GM21526 (cell line): ENCODE measurements around the gene SSBP4.

Experiments
- ATAC-seq: cut with Tn5 transposase; IDR thresholded peaks from one replicate; pipeline ENCODE4 v1.9.1; 2021; ENCODE audit warnings: moderate library complexity; ENCODE audit not compliant: unreplicated experiment, low FRiP score

SSBP4 gene

DNA sequence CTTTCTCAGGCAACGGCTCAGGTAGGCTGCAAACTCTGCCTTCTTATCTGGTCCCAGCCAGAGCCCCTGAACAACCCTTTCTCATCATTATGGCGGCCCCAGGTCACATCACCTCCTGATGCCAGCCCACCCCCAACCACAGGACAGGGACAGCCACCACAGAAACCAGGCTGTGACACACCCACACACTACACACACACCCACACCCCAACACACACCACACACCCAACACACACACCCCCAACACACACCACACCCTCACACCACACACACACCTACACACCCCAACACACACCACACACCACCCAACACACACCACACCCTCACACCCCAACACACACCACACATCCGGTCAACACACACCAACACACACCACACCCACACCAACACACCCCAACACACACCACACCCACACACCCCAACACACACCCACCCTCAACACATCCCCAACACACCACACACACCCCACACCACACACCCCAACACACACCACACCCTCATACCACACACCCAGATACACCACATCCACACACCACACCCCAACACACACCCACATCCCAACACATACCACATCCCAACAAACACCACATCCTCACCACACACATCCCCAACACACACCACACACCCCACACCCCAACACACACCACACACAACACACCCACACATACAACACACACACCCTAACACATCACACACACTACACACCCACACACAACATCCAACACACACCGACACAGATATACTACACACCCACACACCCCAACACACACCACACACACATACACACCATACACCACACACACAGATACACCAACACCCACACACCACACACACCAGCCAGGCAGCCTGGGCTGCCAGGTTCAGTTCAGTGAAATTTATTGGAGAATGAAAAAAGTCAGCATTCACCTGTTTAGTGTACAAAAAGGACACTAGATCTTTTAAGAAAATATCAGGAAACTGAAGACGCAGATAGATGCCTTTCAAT is 22.9 kb downstream of the SSBP4 start:
- ATAC-seq, result no peak

DNA sequence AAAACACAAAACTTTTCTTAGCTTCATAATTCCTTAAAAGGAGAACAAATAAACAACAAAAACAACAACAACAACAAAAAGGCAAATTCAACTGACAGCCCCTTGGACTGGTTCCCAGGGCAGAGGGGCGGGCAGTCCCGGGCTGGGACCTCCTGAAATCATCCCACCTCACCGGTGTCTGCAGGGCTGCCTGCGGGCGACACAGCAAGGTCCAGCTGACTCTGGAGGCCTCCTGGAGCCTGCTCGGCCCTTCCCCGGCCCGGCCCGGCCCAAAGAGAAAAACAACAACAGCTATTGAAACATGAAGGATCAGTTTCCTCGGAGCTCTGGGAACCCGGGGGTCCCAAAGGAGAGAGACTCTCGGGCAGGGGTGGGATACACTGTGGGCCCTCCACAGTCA is 23.7 kb downstream of the SSBP4 start:
- ATAC-seq, result no peak

DNA sequence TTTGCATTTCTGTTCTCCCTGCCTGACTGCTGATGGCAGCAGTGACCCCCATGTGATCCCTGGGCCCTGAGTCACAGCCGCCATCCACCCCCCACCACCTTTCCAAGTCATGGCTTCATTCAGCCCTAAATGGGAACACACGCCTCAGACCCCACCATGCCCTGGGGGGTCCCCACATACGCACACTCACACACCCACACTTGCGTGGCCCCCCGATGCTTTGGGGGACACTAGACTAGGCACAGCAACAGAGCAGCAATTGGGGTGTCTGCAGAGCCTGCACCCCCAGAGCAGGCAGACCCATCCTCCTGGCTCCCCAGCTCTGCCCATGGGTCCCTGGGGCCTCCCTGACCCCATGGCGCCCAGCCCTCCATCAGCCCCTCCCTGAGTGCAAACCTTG is 24.2 kb downstream of the SSBP4 start:
- no peak for ATAC-seq

DNA sequence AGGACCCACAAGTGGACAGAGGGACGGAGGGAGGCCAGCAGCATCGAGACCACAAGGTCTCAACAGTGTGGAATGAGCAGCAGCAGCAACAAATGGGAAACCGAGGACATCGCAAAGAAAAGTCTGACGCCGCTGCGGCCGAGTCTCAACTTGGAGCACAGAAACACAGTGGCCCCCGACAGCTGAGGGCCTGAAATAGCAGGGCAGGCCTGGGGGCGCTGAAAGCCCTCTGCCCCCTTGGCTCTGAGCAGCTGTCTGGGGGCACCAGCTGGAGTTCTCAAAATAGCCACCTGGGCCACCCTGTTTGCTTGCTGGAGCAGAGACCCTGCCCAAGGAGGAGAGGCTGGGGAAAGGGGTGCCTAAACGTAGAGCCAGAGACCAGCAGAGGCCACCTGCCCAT is 24.6 kb downstream of the SSBP4 start:
- ATAC-seq, result no peak

DNA sequence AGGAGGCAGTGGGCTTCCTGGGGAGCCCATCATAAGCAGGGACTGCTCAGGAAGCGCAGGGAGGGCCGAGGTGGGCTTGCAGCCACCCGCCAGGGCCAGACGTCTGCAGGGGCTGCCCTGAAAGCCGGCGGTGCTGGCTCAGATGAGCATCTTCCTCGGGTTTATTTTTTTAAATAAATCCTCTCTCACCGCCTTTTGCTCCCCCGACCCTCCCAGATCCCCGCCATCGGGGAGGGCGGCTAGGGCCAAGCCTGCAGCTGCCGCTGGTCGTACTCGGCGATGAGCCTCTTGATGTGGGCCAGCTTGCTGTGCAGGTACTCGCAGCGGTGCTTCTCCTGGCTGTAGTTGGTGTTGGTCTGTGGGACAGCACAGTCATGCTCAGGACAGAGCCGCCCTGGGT is 25.3 kb downstream of the SSBP4 start:
- no peak for ATAC-seq

DNA sequence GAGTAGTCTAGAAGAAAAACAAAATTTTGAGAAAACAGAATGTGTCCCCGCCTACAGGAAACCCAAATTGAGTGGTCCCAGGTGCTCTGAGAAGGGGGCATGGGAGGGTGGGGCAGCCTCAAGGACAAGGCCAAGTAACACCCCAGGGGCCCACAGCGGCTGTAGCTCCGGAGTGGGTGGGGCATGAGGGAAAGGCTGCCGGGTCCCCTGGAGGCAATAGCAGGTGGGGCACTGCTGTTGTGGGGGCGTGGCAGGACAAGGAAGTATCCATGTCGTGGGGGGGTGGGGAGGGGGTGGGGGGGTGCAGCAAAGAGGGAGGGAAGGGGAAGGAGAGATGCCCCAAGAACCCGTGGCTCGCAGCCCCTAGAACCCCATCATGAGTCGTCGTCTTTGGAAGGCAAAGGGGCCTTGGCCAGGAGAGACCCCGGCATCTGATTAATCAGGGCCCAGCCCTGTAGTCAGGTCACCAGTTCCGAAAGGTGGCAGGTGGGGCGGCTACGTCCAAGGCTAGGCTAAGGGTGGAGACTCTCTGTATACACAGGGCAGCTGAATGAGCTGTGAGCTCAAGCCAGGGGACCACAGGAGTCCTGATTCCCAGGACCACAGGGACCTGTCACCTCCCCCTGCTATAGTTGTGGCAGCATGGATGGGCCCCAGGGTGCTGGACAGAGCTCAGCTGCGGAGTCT is 26.2 kb downstream of the SSBP4 start:
- no peak for ATAC-seq

DNA sequence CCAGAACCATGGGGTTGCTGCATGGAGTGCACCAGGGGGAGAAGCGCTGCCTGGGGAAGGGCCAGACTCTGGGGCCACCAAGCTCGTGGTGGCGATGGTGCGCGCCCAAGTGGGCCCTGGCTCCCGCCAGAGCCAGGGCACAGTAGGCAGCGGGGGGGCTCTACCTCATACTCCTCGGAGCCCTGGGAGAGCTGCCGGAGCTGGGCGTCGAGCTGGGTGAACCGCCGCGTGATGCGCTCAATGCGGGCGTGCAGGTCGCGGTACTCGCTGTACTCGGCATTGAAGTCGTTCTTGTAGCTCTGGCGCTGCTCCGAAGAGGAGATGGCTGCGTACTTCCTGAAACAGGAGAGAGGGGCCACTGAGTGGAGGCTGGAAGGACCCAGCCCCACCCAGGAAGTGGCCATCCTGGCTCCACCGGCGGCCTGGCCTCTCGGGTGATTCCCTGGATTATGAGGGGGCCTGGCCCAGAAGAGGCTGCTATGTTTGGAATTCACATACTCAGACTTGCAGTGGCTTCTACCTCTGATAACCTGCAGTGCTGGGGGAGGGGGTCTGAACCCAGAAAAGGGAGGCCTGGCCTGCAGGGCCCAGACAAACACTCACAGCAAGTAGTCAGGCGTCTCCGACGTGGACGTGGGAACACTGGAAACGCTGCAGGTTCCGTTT is 27.1 kb downstream of the SSBP4 start:
- no peak for ATAC-seq

DNA sequence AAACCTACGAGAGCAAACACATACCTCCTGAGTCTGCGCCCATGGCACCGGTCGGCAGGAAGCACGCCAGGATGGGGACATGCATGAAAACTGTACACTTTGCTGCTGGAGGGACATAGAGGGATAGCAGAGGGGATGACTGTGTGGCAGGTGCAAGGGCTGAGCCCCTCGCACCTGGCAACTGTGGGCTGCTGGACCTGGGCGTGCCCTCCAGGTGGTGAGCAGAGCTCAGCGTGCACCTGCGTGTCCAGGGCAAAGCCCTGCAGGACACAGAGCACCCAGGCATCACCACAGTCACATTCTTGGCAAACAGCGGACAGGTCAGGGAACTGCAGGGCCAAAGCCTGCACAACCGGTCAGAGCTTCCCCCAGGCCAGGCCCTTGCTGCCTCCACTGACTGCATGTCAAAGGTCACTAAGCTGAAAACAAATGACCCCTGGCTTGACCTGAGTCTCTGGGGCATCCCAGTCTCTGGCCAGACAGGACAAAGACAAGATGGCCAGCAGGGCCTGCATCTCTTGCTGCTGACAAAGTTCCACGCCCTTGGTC is 27.7 kb downstream of the SSBP4 start:
- ATAC-seq, result no peak

DNA sequence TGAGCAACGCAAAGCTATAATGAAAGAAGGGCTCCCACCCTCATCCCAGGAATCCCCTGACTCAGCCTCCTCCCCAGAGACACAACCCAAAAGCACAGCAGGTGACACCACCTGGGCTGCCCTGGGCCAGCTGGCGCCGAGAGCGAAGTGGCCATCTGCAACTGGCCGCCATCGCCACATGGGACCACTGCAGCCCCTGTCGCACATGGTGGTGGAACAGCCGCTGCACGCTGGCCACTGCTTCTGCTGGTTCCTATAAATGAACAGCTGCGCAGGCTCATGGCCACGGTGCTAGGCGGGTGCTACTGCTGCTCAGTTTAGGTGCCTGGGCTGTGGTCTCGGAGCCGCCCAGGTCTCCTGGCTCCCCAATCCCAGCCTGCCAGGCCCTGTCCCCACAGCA is 30.4 kb downstream of the SSBP4 start:
- ATAC-seq, result no peak

DNA sequence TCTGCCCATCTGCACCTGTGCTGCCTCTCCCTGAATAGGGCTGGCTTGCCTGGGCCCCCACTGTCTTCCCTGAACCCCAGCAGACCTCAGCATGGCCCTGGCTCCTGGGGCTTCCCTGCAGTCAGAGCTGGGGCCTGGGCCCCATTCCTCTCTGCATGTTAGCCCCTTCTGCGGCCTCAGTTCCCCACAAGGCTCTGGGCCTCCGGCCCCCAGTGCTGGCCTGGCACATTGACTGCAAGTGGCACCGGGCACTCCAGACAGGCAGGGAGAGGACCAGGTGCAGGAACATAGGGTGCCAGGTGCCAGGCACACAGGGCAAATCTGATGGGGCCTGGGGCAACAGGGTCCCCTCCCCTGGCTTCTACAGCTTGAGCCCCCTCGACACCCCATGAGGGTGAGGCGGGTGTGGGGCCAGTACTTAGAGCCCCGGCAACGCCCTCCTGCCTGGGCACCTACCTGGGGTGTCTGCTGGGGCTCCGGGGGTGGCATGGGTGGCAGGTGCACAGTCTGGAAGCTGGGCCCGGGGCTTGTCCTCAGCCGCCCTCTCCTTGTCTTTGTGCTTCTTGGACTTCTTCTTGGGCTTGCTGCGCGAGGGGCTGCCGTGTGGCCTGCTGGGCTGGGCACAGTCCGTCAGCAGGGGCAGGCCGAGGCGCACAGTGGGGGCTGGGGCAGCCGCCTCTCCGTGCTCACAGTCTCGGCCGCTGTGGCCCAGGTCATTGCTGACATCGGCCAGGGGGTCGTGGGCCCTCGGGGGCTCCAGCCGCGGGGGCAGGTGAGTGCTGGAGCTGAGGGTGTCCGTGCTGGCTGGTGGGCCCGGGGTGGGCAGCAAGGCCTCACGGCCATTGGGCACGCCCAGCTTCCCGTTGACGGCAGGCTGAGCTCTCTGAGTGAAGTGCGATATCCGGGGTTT is 31.1 kb downstream of the SSBP4 start:
- ATAC-seq, result no peak

DNA sequence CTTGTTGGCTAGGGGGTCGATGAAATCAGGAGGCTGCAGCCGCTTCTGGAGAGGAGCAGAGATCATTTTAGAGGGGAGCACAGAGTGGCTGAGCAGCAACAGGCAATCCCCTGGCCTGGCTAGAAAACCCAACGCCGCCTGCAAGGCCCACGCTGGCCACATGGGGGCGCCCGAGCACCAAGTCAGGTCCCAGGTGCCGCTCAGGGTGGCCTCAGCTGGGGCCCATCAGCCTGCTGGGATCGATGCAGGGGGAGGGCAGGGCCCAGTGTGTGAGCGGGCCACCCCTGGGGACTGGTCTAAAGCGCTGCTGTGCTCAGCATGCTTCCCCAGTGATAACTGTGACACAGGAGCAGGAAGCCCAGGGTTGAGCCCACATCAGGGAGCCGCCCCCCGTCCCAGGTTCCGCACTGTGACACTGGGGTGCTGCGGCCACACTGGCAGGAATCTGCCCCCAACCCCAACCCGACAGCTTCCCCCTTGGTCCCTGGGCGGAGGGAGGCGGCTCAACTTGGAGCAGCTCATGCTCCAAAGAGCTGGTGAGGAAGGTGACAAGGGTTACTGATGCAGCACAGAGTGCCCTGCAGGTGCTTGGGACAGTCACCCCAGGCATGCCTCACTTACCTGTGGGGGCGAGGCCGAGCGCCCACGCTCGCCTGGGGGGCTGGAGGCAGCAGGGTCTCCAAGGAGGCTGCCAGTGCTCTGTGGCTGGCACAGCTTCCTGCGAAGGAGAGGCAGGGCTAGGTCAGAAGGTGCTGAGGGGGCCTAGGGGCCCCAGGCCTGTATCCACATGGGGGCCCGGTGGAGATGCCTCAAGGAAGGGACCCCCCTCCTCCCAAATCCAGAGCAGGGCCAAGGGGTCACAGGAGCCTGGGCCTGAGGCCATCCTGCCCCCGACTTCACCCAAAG is 32.0 kb downstream of the SSBP4 start:
- no peak for ATAC-seq

DNA sequence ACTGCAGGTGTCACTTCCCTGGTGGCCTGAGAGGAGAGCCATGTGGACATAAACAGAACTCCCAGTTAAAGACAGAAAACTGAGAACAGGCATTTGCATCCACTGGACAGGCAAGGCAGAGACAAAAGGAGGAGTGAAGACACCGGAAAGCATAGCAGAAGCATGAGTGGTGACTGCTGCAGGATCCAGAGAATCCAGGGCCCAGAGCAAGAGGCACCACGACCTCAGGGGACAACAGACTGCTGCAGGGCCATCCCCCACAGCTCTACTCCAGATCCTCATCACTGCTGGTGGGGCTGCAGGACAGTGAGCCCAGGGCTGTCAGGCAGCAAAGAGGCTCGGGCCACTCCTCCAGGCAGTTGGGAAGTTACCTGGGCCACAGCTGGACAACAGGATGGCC is 33.2 kb downstream of the SSBP4 start:
- ATAC-seq, result no peak

DNA sequence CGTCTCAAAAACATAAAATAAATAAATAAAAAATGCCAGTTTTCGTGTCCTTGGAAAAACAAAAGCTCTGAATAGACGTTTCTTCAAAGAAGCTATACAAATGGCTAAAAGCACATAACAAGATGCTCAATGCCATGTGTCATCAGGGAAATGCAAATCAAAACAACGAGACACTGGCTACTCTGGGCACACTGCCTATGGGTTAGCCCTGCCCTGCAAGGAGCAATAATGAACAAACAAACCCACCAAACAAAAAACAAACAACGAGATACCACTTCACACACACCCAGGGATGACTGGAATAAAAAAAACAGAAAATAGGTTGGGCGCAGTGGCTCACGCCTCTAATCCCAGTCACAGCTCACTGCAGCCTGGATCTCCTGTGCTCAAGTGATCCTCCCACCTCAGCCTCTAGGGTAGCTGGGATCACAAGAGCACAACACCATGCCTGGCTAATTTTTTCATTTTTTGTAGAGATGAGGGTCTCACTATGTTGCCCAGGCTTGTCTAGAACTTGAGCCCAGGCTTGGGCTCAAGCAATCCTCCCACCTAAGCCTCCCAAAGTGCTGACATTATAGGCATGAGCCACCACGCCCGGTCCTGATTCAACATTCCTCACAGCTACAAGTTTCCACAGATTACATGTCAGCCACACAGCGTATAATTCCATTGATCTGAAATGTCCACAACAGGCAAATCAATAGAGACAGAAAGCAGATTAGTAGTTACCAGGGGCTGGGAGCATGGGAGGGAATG is 34.2 kb downstream of the SSBP4 start:
- no peak for ATAC-seq

DNA sequence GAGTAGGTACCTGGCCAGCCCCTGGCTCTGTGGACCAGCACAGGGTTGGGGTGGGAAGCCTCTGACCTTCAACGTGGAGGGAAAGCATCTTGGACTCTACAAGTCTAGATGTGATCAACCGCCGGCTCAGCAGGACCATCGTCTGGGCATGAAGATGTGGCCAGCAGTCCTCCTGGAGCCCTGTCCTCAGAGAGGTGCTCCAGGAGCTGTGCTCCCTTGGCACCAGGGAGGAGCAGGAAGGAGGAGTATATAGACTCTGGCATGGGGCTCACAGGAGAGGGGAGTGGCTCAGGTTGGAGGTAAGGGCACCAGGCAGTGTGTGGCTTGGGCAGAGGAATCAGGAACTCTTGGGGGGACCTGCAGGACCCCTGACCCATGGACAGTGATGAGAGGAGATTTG is 37.1 kb downstream of the SSBP4 start:
- no peak for ATAC-seq

DNA sequence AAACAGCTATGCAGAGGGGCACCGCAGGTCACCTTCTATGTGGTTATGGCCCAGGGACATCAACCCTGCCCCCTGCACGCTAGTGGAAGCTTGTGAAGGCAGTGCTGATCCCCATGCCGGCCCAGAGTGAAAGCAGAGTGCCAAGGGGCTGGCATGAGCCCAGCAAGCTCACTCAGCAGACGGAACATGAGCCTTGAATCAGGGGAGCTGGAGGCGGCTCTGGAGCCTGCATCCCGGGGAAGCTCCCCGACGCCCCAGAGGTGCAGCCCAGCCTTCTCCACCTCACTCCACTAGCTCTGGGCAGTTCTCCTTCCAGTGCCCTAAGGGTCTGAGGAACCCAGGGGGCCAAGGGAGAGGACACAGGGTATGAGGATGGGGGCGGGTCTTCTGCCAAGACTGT is 37.8 kb downstream of the SSBP4 start:
- ATAC-seq, result no peak

DNA sequence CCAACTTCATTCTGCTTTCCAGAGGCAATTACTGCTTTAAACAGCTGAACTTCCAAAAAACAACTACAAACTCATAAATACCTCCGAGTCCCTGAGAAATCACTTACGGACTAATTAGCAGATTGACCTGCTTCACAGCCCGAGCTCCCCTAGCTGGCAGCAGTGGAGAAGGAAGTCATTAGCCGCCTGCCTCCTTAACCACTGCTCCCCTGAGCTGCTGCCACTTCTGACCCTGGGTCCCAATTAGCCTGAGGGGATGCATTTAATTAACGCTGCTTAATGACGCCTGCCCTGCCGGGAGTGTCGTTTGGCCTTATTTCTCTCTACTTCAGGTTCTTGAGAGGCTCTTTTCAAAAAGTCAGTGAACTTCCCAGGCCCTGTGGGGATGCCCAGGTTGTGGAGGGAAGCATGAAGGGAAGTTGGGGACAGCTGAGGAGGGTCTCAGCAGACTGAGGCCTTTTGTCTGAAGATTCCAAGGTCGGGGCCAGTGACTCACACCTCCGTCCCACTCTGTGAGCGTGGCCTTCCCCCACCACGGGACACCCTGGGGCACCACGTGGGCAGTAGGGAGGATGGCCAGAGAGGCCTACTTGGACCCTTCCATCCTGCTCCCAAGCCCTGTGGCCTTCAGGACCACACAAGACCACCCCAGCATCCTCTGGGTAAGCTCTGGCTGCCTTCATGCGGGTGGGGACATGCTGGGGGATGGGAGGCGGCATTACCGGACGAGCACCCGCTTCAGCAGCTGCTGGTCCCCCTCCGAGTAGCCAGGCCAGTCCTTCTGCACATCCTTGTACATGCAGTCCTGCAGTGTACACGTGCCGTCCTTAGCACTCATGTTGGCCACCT is 38.5 kb downstream of the SSBP4 start:
- no peak for ATAC-seq

DNA sequence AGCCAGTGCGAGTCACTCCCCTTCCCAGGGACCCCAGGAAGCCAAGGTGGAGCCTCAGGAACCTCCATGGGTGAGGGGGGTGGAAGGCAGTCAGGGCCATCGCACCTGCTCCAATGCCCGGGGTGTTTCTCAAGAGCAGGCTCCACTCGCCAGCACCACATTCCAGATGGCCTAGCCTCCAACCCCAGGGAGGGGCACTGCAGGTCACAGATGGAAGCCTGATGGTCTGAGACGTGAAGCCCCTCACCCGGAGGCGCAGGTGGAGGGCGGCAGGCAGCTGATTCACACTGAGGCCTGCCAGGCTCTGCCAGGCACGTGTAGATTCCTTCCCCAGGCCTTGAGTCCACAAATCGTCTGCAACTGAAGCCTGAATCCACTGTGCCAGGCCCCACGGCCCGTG is 41.7 kb downstream of the SSBP4 start:
- ATAC-seq, result no peak
